Measurements from ENCODE around the gene SLC45A3. TPM values are rescaled to one million over a fixed set of nuclear protein-coding genes. Genes with fewer than 3 reads are reported as not detected.

SLC45A3 gene
- total and polyA plus RNA-seq, 2 donors (not counting 1 experiment from before 2014, with no cell fraction given), result 0.90 to 1.5 TPM

- no peaks in the 10 kb centered on the region for H3K36me3 ChIP-seq (ENCODE audit: control insufficient read depth, insufficient read depth, low read length)
- TF ChIP-seq EZH2 (IDR thresholded peaks at IDR 0.05; ENCODE audit: low read length, missing control alignments), result no peak
- TF ChIP-seq, protein P1, sequence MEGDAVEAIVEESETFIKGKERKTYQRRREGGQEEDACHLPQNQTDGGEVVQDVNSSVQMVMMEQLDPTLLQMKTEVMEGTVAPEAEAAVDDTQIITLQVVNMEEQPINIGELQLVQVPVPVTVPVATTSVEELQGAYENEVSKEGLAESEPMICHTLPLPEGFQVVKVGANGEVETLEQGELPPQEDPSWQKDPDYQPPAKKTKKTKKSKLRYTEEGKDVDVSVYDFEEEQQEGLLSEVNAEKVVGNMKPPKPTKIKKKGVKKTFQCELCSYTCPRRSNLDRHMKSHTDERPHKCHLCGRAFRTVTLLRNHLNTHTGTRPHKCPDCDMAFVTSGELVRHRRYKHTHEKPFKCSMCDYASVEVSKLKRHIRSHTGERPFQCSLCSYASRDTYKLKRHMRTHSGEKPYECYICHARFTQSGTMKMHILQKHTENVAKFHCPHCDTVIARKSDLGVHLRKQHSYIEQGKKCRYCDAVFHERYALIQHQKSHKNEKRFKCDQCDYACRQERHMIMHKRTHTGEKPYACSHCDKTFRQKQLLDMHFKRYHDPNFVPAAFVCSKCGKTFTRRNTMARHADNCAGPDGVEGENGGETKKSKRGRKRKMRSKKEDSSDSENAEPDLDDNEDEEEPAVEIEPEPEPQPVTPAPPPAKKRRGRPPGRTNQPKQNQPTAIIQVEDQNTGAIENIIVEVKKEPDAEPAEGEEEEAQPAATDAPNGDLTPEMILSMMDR (conservative IDR thresholded peaks at IDR 0.05 in 1 of 2, IDR thresholded peaks at IDR 0.05 in 1 of 2; ENCODE audit: low read depth in 1 of 2, low read length in 2 of 2), result no peak
Observed at GRCh38 chr1:205689479-205689878, 9.2 kb upstream of the SLC45A3 start.

GRCh38 chr1:205688171-205689080 lies 8.1 kb upstream of the SLC45A3 start:
- H3K4me1 ChIP-seq (ENCODE audit: control insufficient read depth, extremely low read depth, insufficient read depth, low read length), result no peaks in the 10 kb centered on the region
- no peak overlapping the region for H3K27ac ChIP-seq (ENCODE audit: insufficient read depth, low read length)
- no peak for TF ChIP-seq EZH2 (IDR thresholded peaks at IDR 0.05; ENCODE audit: low read length, missing control alignments)
- TF ChIP-seq, protein P1 (conservative IDR thresholded peaks at IDR 0.05 in 1 of 2, IDR thresholded peaks at IDR 0.05 in 1 of 2; ENCODE audit: low read depth in 1 of 2, low read length in 2 of 2), result no peak
- H3K4me3 ChIP-seq (replicated peaks in 1 of 4; ENCODE audit: control extremely low read depth in 1 of 4, insufficient read depth in 1 of 4, low read depth in 3 of 4, low read length in 4 of 4), result no peak overlapping the region
- no peaks in the 10 kb centered on the region for H3K79me2 ChIP-seq (ENCODE audit: control insufficient read depth, insufficient read depth, low read length)
- H3K9me3 ChIP-seq (ENCODE audit: control insufficient read depth, insufficient read depth, low read depth, low read length), result no peaks in the 10 kb centered on the region
- H3K9ac ChIP-seq (ENCODE audit: insufficient read depth, low read length), result no peak overlapping the region
- H3K27me3 ChIP-seq (ENCODE audit: control insufficient read depth, insufficient read depth, low read length), result no peaks in the 10 kb centered on the region
- H3K4me2 ChIP-seq (ENCODE audit: extremely low read depth, insufficient read depth, low read length), result no peak overlapping the region
- no peak for DNase-seq (ENCODE audit: low read depth in 2 of 2)
- no peaks in the 10 kb centered on the region for H3K36me3 ChIP-seq (ENCODE audit: control insufficient read depth, insufficient read depth, low read length)
- no peaks in the 10 kb centered on the region for H4K20me1 ChIP-seq (ENCODE audit: control insufficient read depth, extremely low read depth, insufficient read depth, low read length)
- no peak overlapping the region for H2AFZ ChIP-seq (ENCODE audit: low read length)

More at GRCh38 chr1:205689479-205689878, 9.2 kb upstream of the SLC45A3 start:
- no peaks in the 10 kb centered on the region for H4K20me1 ChIP-seq (ENCODE audit: control insufficient read depth, extremely low read depth, insufficient read depth, low read length)
- H3K9ac ChIP-seq (ENCODE audit: insufficient read depth, low read length), result no peak overlapping the region
- no peak overlapping the region for H3K27ac ChIP-seq (ENCODE audit: insufficient read depth, low read length)
- no peaks in the 10 kb centered on the region for H3K27me3 ChIP-seq (ENCODE audit: control insufficient read depth, insufficient read depth, low read length)
- H3K4me3 ChIP-seq (replicated peaks in 1 of 4; ENCODE audit: control extremely low read depth in 1 of 4, insufficient read depth in 1 of 4, low read depth in 3 of 4, low read length in 4 of 4), result no peak overlapping the region
- no peak overlapping the region for H3K4me2 ChIP-seq (ENCODE audit: extremely low read depth, insufficient read depth, low read length)
- H2AFZ ChIP-seq (ENCODE audit: low read length), result no peak overlapping the region
- H3K79me2 ChIP-seq (ENCODE audit: control insufficient read depth, insufficient read depth, low read length), result no peaks in the 10 kb centered on the region
- no peaks in the 10 kb centered on the region for H3K9me3 ChIP-seq (ENCODE audit: control insufficient read depth, insufficient read depth, low read depth, low read length)
- H3K4me1 ChIP-seq (ENCODE audit: control insufficient read depth, extremely low read depth, insufficient read depth, low read length), result no peaks in the 10 kb centered on the region
- DNase-seq (ENCODE audit: low read depth in 2 of 2), result no peak

DNA sequence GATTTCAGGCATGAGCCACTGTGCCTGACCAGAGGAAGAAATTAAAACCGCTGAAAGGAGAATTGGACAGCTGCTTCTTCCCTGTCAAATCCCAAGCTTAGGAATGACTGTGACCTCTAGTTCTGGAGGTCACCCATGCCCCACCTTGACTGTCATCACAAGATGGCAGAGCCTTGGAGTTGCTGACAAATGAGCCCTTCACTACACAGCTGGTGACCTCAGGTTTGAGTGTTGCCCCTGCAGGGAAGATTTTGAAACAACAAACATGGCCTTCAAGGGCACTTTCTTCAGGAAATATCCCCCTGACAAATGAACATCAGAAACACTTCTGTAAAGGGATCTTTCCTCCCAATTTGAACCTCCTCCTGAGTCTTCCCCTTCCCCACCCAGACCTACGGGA lies 6.9 kb upstream of the SLC45A3 start:
- no peak overlapping the region for H3K9ac ChIP-seq (ENCODE audit: insufficient read depth, low read length)
- no peak overlapping the region for H3K27ac ChIP-seq (ENCODE audit: insufficient read depth, low read length)
- no peaks in the 10 kb centered on the region for H4K20me1 ChIP-seq (ENCODE audit: control insufficient read depth, extremely low read depth, insufficient read depth, low read length)
- H3K4me1 ChIP-seq (ENCODE audit: control insufficient read depth, extremely low read depth, insufficient read depth, low read length), result no peaks in the 10 kb centered on the region
- H2AFZ ChIP-seq (ENCODE audit: low read length), result no peak overlapping the region
- no peak overlapping the region for H3K4me2 ChIP-seq (ENCODE audit: extremely low read depth, insufficient read depth, low read length)
- TF ChIP-seq EZH2 (IDR thresholded peaks at IDR 0.05; ENCODE audit: low read length, missing control alignments), result no peak
- TF ChIP-seq, protein P1 (conservative IDR thresholded peaks at IDR 0.05 in 1 of 2, IDR thresholded peaks at IDR 0.05 in 1 of 2; ENCODE audit: low read depth in 1 of 2, low read length in 2 of 2), result no peak
- no peaks in the 10 kb centered on the region for H3K27me3 ChIP-seq (ENCODE audit: control insufficient read depth, insufficient read depth, low read length)
- DNase-seq (ENCODE audit: low read depth in 2 of 2), result no peak
- H3K9me3 ChIP-seq (ENCODE audit: control insufficient read depth, insufficient read depth, low read depth, low read length), result no peaks in the 10 kb centered on the region
- H3K79me2 ChIP-seq (ENCODE audit: control insufficient read depth, insufficient read depth, low read length), result no peaks in the 10 kb centered on the region
- no peaks in the 10 kb centered on the region for H3K36me3 ChIP-seq (ENCODE audit: control insufficient read depth, insufficient read depth, low read length)
- H3K4me3 ChIP-seq (replicated peaks in 1 of 4; ENCODE audit: control extremely low read depth in 1 of 4, insufficient read depth in 1 of 4, low read depth in 3 of 4, low read length in 4 of 4), result no peak overlapping the region

All from fibroblast of lung (primary cell).